GM12864 (cell line): Measurements from ENCODE around the gene CD300LB.
"Not testable (repeated sequence)": the region's sequence is repeated elsewhere in the genome, so short reads cannot be mapped to it uniquely, and the experiment has no call there.

Experiments
- DNase-seq: peaks from one replicate; pipeline ENCODE4 v3.0.0-alpha.2; 2011; ENCODE audit warnings: low read depth
- H3K4me3 ChIP-seq: 2 replicates; pipeline ENCODE4 v1.5.1; 2011; ENCODE audit warnings: mild to moderate bottlenecking, low read depth, low read length, control low read depth
- CTCF ChIP-seq: IDR thresholded peaks from 2 replicates; pipeline ENCODE4 v1.5.1; 2011; ENCODE audit warnings: low read depth, mild to moderate bottlenecking, moderate library complexity, low read length, control low read depth, inconsistent platforms; ENCODE audit errors: missing control alignments

CD300LB gene

GRCh38 chr17:74521701-74522201 lies 9.5 kb downstream of the CD300LB start:
- no peak for DNase-seq
- TF ChIP-seq CTCF, result no peak
- no peak overlapping the region for H3K4me3 ChIP-seq

- TF ChIP-seq CTCF, result no peak
- no peak overlapping the region for H3K4me3 ChIP-seq
- no peak for DNase-seq
Measured at GRCh38 chr17:74520790-74521480, 10.3 kb downstream of the CD300LB start.

- no peak for TF ChIP-seq CTCF
- DNase-seq, result no peak
- H3K4me3 ChIP-seq, result no peak overlapping the region
Measured at GRCh38 chr17:74520016-74520434, 11.2 kb downstream of the CD300LB start.

GRCh38 chr17:74518413-74518981 lies 12.8 kb downstream of the CD300LB start:
- not testable (repeated sequence) for DNase-seq, H3K4me3 ChIP-seq

- no peak overlapping the region for H3K4me3 ChIP-seq
- no peak for TF ChIP-seq CTCF
- no peak for DNase-seq
Measured at GRCh38 chr17:74516561-74517328, 14.5 kb downstream of the CD300LB start.

DNA sequence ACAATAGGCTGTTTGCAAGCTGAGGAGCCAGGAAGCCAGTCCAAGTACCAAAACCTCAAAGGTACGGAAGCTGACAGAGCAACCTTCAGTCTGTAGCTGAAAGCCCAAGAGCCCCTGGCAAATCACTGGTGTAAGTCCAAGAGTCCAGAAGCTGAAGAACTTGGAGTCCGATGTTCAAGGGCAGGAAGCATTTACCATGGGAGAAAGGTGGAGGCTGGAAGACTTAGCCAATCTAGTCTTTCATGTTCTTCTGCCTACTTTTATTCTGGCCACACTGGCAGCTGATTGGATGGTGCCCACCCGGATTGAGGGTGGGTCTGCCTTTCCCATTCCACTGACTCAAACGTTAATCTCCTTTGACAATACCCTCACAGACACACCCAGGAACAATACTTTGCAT lies 15.3 kb downstream of the CD300LB start:
- TF ChIP-seq CTCF, result no peak

GRCh38 chr17:74514632-74515334 lies 16.5 kb downstream of the CD300LB start:
- DNase-seq, result no peak
- no peak for TF ChIP-seq CTCF
- H3K4me3 ChIP-seq, result no peak overlapping the region

More for the DNA sequence above, 15.3 kb downstream of the CD300LB start:
- DNase-seq, result no peak
- H3K4me3 ChIP-seq, result no peak overlapping the region
